ENCODE data around the gene MROH2B. TPM values are rescaled to one million over a fixed set of nuclear protein-coding genes. Genes with fewer than 3 reads are reported as not detected.

The MROH2B gene
- total RNA-seq, 1 donor from 2014 or later: 0.44 TPM

GRCh38 chr5:40999966-41000365 lies 71.2 kb downstream of the MROH2B start:
- Mint-ChIP-seq H3K9me3 (ENCODE audit: unreplicated experiment) (no peaks in the 10 kb centered on the region), H3K4me1 (ENCODE audit: unreplicated experiment) (no peaks in the 10 kb centered on the region)

GRCh38 chr5:40999142-40999541 lies 72.0 kb downstream of the MROH2B start:
- H3K4me3 Mint-ChIP-seq (ENCODE audit: unreplicated experiment): no peak overlapping the region
- no peaks in the 10 kb centered on the region for H3K4me1 Mint-ChIP-seq (ENCODE audit: unreplicated experiment)
- DNase-seq (ENCODE audit: low spot score): no peak
- TF ChIP-seq, protein P1, sequence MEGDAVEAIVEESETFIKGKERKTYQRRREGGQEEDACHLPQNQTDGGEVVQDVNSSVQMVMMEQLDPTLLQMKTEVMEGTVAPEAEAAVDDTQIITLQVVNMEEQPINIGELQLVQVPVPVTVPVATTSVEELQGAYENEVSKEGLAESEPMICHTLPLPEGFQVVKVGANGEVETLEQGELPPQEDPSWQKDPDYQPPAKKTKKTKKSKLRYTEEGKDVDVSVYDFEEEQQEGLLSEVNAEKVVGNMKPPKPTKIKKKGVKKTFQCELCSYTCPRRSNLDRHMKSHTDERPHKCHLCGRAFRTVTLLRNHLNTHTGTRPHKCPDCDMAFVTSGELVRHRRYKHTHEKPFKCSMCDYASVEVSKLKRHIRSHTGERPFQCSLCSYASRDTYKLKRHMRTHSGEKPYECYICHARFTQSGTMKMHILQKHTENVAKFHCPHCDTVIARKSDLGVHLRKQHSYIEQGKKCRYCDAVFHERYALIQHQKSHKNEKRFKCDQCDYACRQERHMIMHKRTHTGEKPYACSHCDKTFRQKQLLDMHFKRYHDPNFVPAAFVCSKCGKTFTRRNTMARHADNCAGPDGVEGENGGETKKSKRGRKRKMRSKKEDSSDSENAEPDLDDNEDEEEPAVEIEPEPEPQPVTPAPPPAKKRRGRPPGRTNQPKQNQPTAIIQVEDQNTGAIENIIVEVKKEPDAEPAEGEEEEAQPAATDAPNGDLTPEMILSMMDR (IDR thresholded peaks at IDR 0.05; ENCODE audit: unreplicated experiment): no peak
- no peaks in the 10 kb centered on the region for H3K9me3 Mint-ChIP-seq (ENCODE audit: unreplicated experiment)
- H3K36me3 Mint-ChIP-seq (ENCODE audit: low read depth, unreplicated experiment): no peaks in the 10 kb centered on the region
- no peaks in the 10 kb centered on the region for H3K27me3 Mint-ChIP-seq (ENCODE audit: unreplicated experiment)
- H3K27ac Mint-ChIP-seq (ENCODE audit: unreplicated experiment): no peak overlapping the region

More at GRCh38 chr5:40999966-41000365, 71.2 kb downstream of the MROH2B start:
- Mint-ChIP-seq H3K27me3 (ENCODE audit: unreplicated experiment) (no peaks in the 10 kb centered on the region), H3K4me3 (ENCODE audit: unreplicated experiment) (no peak overlapping the region), H3K27ac (ENCODE audit: unreplicated experiment) (no peak overlapping the region), H3K36me3 (ENCODE audit: low read depth, unreplicated experiment) (no peaks in the 10 kb centered on the region)
- TF ChIP-seq, protein P1 (IDR thresholded peaks at IDR 0.05; ENCODE audit: unreplicated experiment): no peak
- DNase-seq (ENCODE audit: low spot score): no peak

DNA sequence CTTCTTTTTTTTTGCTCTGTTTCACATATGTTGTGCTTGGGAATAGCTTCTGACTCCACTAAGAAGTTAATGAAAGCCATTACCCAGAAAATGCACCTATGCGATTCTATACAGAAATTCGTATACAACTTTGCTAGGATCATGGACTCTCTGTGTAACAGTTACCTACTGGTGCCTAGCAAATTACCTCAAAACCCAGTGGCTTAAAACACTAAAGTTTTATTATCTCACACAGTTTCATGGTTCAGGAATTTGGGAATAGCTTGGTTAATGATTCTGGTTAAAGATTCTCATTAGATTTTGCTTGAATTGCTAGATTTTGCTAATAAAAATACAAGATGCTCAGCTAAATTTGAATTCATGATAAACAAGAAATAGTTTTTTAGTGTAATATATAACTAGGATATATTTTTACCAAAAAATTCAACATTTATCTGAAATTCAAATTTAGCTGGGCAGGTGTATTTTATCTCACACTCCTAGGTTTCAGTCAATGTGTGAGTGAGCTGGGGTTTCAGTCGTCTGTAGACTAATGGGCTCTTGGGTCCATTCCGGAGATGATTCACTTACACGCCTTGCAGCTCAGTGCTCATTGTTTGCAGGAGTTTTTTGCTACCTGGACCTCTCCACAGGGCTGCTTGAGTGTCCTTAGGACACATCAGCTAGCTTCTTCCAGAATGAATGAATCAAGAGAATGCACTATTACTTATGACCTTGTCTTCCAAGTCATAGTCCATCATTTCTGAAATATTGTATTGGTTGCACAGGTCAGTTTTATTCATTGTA lies 75.1 kb downstream of the MROH2B start:
- TF ChIP-seq, protein P1 (IDR thresholded peaks at IDR 0.05; ENCODE audit: unreplicated experiment): no peak
- Mint-ChIP-seq H3K27me3 (ENCODE audit: unreplicated experiment) (no peaks in the 10 kb centered on the region), H3K4me1 (ENCODE audit: unreplicated experiment) (no peaks in the 10 kb centered on the region), H3K27ac (ENCODE audit: unreplicated experiment) (no peak overlapping the region), H3K4me3 (ENCODE audit: unreplicated experiment) (no peak overlapping the region), H3K9me3 (ENCODE audit: unreplicated experiment) (no peaks in the 10 kb centered on the region), H3K36me3 (ENCODE audit: low read depth, unreplicated experiment) (no peaks in the 10 kb centered on the region)
- no peak for DNase-seq (ENCODE audit: low spot score)

- DNase-seq (ENCODE audit: low spot score): no peak
- no peaks in the 10 kb centered on the region for H3K27me3 Mint-ChIP-seq (ENCODE audit: unreplicated experiment)
- no peaks in the 10 kb centered on the region for H3K36me3 Mint-ChIP-seq (ENCODE audit: low read depth, unreplicated experiment)
- TF ChIP-seq, protein P1 (IDR thresholded peaks at IDR 0.05; ENCODE audit: unreplicated experiment): no peak
- H3K4me1 Mint-ChIP-seq (ENCODE audit: unreplicated experiment): peaks cover under 1% of the 10 kb centered on the region
- H3K27ac Mint-ChIP-seq (ENCODE audit: unreplicated experiment): no peak overlapping the region
- no peaks in the 10 kb centered on the region for H3K9me3 Mint-ChIP-seq (ENCODE audit: unreplicated experiment)
- no peak overlapping the region for H3K4me3 Mint-ChIP-seq (ENCODE audit: unreplicated experiment)
Measured at GRCh38 chr5:40991981-40992559, 79.1 kb downstream of the MROH2B start.

All from endothelial cell (in vitro differentiated cells).